ENCODE results near the gene FBXL13.
"Not testable (repeated sequence)": the region's sequence is repeated elsewhere in the genome, so short reads cannot be mapped to it uniquely, and the experiment has no call there.

The FBXL13 gene

DNA sequence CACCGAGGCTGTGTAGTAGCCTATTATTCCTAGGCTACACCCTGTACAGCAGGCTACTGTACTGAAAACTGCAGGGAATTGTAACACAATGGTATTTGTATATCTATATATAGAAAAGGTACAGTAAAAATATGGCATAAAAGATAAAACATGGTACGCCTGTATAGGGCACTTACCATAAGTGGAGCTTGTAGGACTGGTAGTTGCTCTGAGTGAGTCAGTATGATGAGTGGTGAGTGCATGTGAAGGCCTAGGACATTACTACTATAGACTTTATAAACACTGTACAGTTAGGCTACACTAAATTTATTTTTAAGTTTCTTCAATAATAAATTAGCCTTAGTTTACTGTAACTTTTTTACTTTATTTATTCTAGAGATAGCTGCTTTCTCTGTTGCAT lies 285.8 kb downstream of the FBXL13 start:
- H3K9ac ChIP-seq (ENCODE audit: low read length); H3K4ac ChIP-seq (ENCODE audit: low read depth, low read length); H3K79me2 ChIP-seq (ENCODE audit: control insufficient read depth, insufficient read depth, low read length); H3K27me3 ChIP-seq (ENCODE audit: insufficient read depth, low read length, poor library complexity); H4K8ac ChIP-seq (ENCODE audit: low read depth, low read length); H3K23ac ChIP-seq (ENCODE audit: low read length); H4K5ac ChIP-seq (ENCODE audit: low read length); H2BK120ac ChIP-seq (ENCODE audit: low read depth, low read length); H3K36me3 ChIP-seq (ENCODE audit: control insufficient read depth, insufficient read depth, low read length); H2BK5ac ChIP-seq (ENCODE audit: low read length); DNase-seq; H3K27ac ChIP-seq (ENCODE audit: low read depth, low read length); H3K79me1 ChIP-seq (ENCODE audit: low read length); H2AK5ac ChIP-seq (ENCODE audit: low read length); H3K4me2 ChIP-seq (ENCODE audit: low read length); H3K18ac ChIP-seq (ENCODE audit: low read length); H3K4me3 ChIP-seq (ENCODE audit: low read length); H2BK15ac ChIP-seq (replicated peaks; ENCODE audit: low read depth); H3K4me1 ChIP-seq (ENCODE audit: control insufficient read depth, low read depth, low read length); H3K56ac ChIP-seq (ENCODE audit: low read length): not testable (repeated sequence)
- no CpG with 5 or more reads among the region's 2 CpGs for WGBS (ENCODE audit: extremely low coverage, insufficient coverage, low lambda C conversion rate)

DNA sequence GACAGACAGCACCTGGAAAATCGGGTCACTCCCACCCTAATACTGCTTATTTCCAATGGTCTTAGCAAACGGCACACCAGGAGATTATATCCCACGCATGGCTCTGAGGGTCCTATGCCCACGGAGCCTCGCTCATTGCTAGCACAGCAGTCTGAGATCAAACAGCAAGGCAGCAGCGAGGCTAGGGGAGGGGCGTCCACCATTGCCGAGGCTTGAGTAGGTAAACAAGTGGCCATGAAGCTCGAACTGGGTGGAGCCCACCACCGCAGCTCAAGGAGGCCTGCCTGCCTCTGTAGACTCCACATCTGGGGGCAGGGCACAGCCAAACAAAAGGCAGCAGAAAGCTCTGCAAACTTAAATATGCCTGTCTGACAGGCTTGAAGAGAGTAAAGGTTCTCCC lies 293.7 kb downstream of the FBXL13 start:
- not testable (repeated sequence) for H3K36me3 ChIP-seq (ENCODE audit: control insufficient read depth, insufficient read depth, low read length); H3K79me1 ChIP-seq (ENCODE audit: low read length)
- no CpG with 5 or more reads among the region's 10 CpGs for WGBS (ENCODE audit: extremely low coverage, insufficient coverage, low lambda C conversion rate)

DNA sequence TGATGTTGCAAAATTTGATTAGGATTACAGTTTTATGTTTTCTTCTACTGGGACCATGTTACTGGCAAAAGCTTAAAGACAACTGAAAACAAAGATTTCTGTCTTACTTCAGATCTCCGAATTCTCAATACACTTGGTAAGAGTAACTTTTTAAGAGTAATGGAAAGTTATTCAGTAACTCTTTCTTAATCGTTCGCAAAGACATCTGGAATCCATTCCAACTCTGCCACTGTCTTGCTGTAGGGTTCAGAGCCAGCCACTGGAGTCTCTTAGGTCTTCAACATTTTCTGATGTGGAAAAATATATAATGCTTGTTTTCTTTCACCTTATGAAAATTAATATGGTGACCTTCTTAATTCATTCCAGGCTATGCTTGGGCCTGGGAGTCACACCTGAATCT lies 295.9 kb downstream of the FBXL13 start:
- not testable (repeated sequence) for DNase-seq; H3K56ac ChIP-seq (ENCODE audit: low read length); H2AK5ac ChIP-seq (ENCODE audit: low read length); H4K5ac ChIP-seq (ENCODE audit: low read length); H3K4me1 ChIP-seq (ENCODE audit: control insufficient read depth, low read depth, low read length); H4K8ac ChIP-seq (ENCODE audit: low read depth, low read length); H3K4ac ChIP-seq (ENCODE audit: low read depth, low read length); H3K79me1 ChIP-seq (ENCODE audit: low read length); H3K27ac ChIP-seq (ENCODE audit: low read depth, low read length); H3K4me3 ChIP-seq (ENCODE audit: low read length); H3K18ac ChIP-seq (ENCODE audit: low read length); H3K79me2 ChIP-seq (ENCODE audit: control insufficient read depth, insufficient read depth, low read length); H2BK5ac ChIP-seq (ENCODE audit: low read length); H3K23ac ChIP-seq (ENCODE audit: low read length); H2BK15ac ChIP-seq (replicated peaks; ENCODE audit: low read depth); H3K36me3 ChIP-seq (ENCODE audit: control insufficient read depth, insufficient read depth, low read length); H2BK120ac ChIP-seq (ENCODE audit: low read depth, low read length); H3K27me3 ChIP-seq (ENCODE audit: insufficient read depth, low read length, poor library complexity); H3K4me2 ChIP-seq (ENCODE audit: low read length); H3K9ac ChIP-seq (ENCODE audit: low read length)
- WGBS (ENCODE audit: extremely low coverage, insufficient coverage, low lambda C conversion rate) = no CpG with 5 or more reads among the region's 3 CpGs

More for the DNA sequence above, 293.7 kb downstream of the FBXL13 start:
- H3K4ac ChIP-seq (ENCODE audit: low read depth, low read length); H3K4me2 ChIP-seq (ENCODE audit: low read length); H4K8ac ChIP-seq (ENCODE audit: low read depth, low read length); H3K56ac ChIP-seq (ENCODE audit: low read length); H3K27me3 ChIP-seq (ENCODE audit: insufficient read depth, low read length, poor library complexity); H3K4me3 ChIP-seq (ENCODE audit: low read length); H4K5ac ChIP-seq (ENCODE audit: low read length); H3K27ac ChIP-seq (ENCODE audit: low read depth, low read length); DNase-seq; H3K79me2 ChIP-seq (ENCODE audit: control insufficient read depth, insufficient read depth, low read length); H2BK120ac ChIP-seq (ENCODE audit: low read depth, low read length); H3K9ac ChIP-seq (ENCODE audit: low read length); H3K4me1 ChIP-seq (ENCODE audit: control insufficient read depth, low read depth, low read length); H2BK5ac ChIP-seq (ENCODE audit: low read length); H3K18ac ChIP-seq (ENCODE audit: low read length); H3K23ac ChIP-seq (ENCODE audit: low read length); H2AK5ac ChIP-seq (ENCODE audit: low read length); H2BK15ac ChIP-seq (replicated peaks; ENCODE audit: low read depth): not testable (repeated sequence)

DNA sequence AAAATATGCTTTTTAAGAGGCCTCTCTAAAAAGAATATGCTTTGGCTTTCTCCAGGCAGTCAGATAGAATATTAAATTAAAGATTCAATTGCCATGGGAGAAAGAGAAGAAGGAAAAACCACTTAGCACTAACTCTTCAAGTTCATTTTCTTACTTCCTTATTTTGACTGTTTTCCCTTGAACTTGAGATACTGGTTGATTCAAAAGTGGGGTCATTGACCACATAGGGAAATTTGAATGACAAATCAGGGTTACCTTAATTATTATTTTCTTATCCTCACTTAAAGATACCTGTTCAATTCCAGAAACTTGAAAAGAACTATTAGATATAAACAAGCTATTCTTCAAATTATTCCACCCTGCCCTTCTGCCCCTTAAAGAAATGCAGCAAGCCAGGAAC lies 298.4 kb downstream of the FBXL13 start:
- not testable (repeated sequence) for H2BK5ac ChIP-seq (ENCODE audit: low read length); H2BK15ac ChIP-seq (replicated peaks; ENCODE audit: low read depth); H3K27me3 ChIP-seq (ENCODE audit: insufficient read depth, low read length, poor library complexity); H2BK120ac ChIP-seq (ENCODE audit: low read depth, low read length); H3K36me3 ChIP-seq (ENCODE audit: control insufficient read depth, insufficient read depth, low read length); H3K23ac ChIP-seq (ENCODE audit: low read length); H3K4me1 ChIP-seq (ENCODE audit: control insufficient read depth, low read depth, low read length); H3K79me2 ChIP-seq (ENCODE audit: control insufficient read depth, insufficient read depth, low read length); DNase-seq; H3K4ac ChIP-seq (ENCODE audit: low read depth, low read length); H3K9ac ChIP-seq (ENCODE audit: low read length); H3K56ac ChIP-seq (ENCODE audit: low read length); H3K4me2 ChIP-seq (ENCODE audit: low read length); H4K5ac ChIP-seq (ENCODE audit: low read length); H3K27ac ChIP-seq (ENCODE audit: low read depth, low read length); H3K18ac ChIP-seq (ENCODE audit: low read length); H3K79me1 ChIP-seq (ENCODE audit: low read length); H3K4me3 ChIP-seq (ENCODE audit: low read length); H2AK5ac ChIP-seq (ENCODE audit: low read length); H4K8ac ChIP-seq (ENCODE audit: low read depth, low read length)

DNA sequence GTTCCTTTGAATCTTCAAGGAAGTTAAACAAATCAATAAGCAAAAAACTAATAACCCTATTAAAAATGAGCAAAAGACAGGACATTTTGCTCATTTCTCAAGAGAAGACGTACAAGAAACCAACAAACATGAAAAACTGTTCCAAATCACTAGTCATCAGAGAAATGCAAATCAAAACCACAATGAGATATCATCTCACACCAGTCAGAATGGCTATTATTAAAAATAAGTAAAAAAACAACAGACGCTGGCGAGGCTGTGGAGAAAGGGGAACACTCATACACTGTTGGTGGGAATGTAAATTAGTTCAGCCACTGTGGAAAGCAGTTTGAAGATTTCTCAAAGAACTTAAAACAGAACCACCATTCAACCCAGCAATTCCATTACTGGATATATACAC lies 304.1 kb downstream of the FBXL13 start:
- H3K79me2 ChIP-seq (ENCODE audit: control insufficient read depth, insufficient read depth, low read length); H3K56ac ChIP-seq (ENCODE audit: low read length); H3K4me2 ChIP-seq (ENCODE audit: low read length); H3K4ac ChIP-seq (ENCODE audit: low read depth, low read length); H2BK120ac ChIP-seq (ENCODE audit: low read depth, low read length); H3K18ac ChIP-seq (ENCODE audit: low read length); H3K4me1 ChIP-seq (ENCODE audit: control insufficient read depth, low read depth, low read length); DNase-seq; H4K8ac ChIP-seq (ENCODE audit: low read depth, low read length); H3K4me3 ChIP-seq (ENCODE audit: low read length); H3K9ac ChIP-seq (ENCODE audit: low read length); H4K5ac ChIP-seq (ENCODE audit: low read length); H3K36me3 ChIP-seq (ENCODE audit: control insufficient read depth, insufficient read depth, low read length); H3K79me1 ChIP-seq (ENCODE audit: low read length); H3K23ac ChIP-seq (ENCODE audit: low read length); H2AK5ac ChIP-seq (ENCODE audit: low read length); H3K27ac ChIP-seq (ENCODE audit: low read depth, low read length); H2BK15ac ChIP-seq (replicated peaks; ENCODE audit: low read depth); H3K27me3 ChIP-seq (ENCODE audit: insufficient read depth, low read length, poor library complexity); H2BK5ac ChIP-seq (ENCODE audit: low read length): not testable (repeated sequence)
- WGBS (ENCODE audit: extremely low coverage, insufficient coverage, low lambda C conversion rate) = no CpG with 5 or more reads among the region's 3 CpGs

DNA sequence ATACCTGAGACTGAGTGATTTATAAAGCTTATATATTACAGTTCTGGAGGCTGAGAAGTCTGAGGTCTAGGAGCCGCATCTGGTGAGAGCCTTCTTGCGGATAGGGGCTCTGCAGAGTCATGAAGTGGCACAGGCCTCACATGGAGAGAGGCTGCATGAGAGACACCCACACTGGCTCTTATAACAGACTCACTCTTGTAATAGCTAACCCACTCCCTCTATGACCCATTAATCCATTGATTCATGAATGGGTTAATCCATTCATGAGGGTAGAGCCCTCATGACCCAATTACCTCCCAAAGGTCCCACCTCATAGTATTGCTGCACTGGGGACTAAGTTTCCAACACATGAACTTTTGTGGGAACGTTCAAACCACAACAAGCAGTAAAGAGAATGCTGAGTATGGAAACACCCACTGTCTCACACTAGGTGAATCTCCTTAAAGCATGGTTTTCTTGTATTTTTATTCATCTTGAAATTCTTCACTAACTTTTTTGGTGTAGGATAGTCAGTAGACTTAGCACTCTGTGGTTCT lies 304.9 kb downstream of the FBXL13 start:
- no CpG with 5 or more reads among the region's 3 CpGs for WGBS (ENCODE audit: extremely low coverage, insufficient coverage, low lambda C conversion rate)
- not testable (repeated sequence) for H3K56ac ChIP-seq (ENCODE audit: low read length); H3K27ac ChIP-seq (ENCODE audit: low read depth, low read length); H3K27me3 ChIP-seq (ENCODE audit: insufficient read depth, low read length, poor library complexity); H3K18ac ChIP-seq (ENCODE audit: low read length); H3K4me3 ChIP-seq (ENCODE audit: low read length); H3K9ac ChIP-seq (ENCODE audit: low read length); H2BK5ac ChIP-seq (ENCODE audit: low read length); H4K8ac ChIP-seq (ENCODE audit: low read depth, low read length); H2AK5ac ChIP-seq (ENCODE audit: low read length); H2BK120ac ChIP-seq (ENCODE audit: low read depth, low read length); H3K23ac ChIP-seq (ENCODE audit: low read length); H4K5ac ChIP-seq (ENCODE audit: low read length); H3K4me1 ChIP-seq (ENCODE audit: control insufficient read depth, low read depth, low read length); H3K36me3 ChIP-seq (ENCODE audit: control insufficient read depth, insufficient read depth, low read length); H3K4me2 ChIP-seq (ENCODE audit: low read length); H3K79me1 ChIP-seq (ENCODE audit: low read length); H3K79me2 ChIP-seq (ENCODE audit: control insufficient read depth, insufficient read depth, low read length); H2BK15ac ChIP-seq (replicated peaks; ENCODE audit: low read depth); DNase-seq; H3K4ac ChIP-seq (ENCODE audit: low read depth, low read length)

All from mesendoderm (in vitro differentiated cells).